ENCODE measurements around the gene ARR3. TPM values are rescaled to one million over a fixed set of nuclear protein-coding genes. Genes with fewer than 3 reads are reported as not detected.

The ARR3 gene
- total RNA-seq, 4 donors from 2014 or later: not detected

- H3K27me3 ChIP-seq: no peaks in the 10 kb centered on the region
- TF ChIP-seq EP300 (IDR thresholded peaks at IDR 0.05): no peak
- TF ChIP-seq POLR2A (IDR thresholded peaks at IDR 0.05): peak in 1 of 2 donors; percentile 12
- TF ChIP-seq, protein P1, sequence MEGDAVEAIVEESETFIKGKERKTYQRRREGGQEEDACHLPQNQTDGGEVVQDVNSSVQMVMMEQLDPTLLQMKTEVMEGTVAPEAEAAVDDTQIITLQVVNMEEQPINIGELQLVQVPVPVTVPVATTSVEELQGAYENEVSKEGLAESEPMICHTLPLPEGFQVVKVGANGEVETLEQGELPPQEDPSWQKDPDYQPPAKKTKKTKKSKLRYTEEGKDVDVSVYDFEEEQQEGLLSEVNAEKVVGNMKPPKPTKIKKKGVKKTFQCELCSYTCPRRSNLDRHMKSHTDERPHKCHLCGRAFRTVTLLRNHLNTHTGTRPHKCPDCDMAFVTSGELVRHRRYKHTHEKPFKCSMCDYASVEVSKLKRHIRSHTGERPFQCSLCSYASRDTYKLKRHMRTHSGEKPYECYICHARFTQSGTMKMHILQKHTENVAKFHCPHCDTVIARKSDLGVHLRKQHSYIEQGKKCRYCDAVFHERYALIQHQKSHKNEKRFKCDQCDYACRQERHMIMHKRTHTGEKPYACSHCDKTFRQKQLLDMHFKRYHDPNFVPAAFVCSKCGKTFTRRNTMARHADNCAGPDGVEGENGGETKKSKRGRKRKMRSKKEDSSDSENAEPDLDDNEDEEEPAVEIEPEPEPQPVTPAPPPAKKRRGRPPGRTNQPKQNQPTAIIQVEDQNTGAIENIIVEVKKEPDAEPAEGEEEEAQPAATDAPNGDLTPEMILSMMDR (IDR thresholded peaks at IDR 0.05): no peak
- TF ChIP-seq POLR2AphosphoS5 (IDR thresholded peaks at IDR 0.05): peak; percentile 48
- H3K27ac ChIP-seq: peak within 1 kb of the TSS; percentile 35 to 76 (median 71)
- peaks cover 0 to 10% (median 0%) of the 10 kb centered on the region in 3 donors for H3K4me1 ChIP-seq
- H3K9me3 ChIP-seq: no peaks in the 10 kb centered on the region
- H3K36me3 ChIP-seq: peaks cover 0 to 28% of the 10 kb centered on the region in 2 donors
- ATAC-seq: peak; percentile 96
- WGBS, 2 donors (ENCODE audit: low coverage in 1 of 2): 0 to 15% methylated on average over 5 to 7 of the region's 62 CpGs
- H3K4me3 ChIP-seq: peak within 1 kb of the TSS; percentile 54 to 55
Observed at GRCh38 chrX:70289793-70290770, 21.9 kb downstream of the ARR3 start, which contains the start of the genes KIF4A and PDZD11. TSS of gene KIF4A (plus strand) at chrX:70290104. CDS start at chrX:70290459, 355 bp downstream. TSS of gene PDZD11 (minus strand) at chrX:70289927. CDS start at chrX:70289341, 586 bp downstream.

- no peak for TF ChIP-seq POLR2A (IDR thresholded peaks at IDR 0.05)
- TF ChIP-seq, protein P1 (IDR thresholded peaks at IDR 0.05): no peak
- no peak for TF ChIP-seq EP300 (IDR thresholded peaks at IDR 0.05)
- no peak for TF ChIP-seq POLR2AphosphoS5 (IDR thresholded peaks at IDR 0.05)
- H3K4me1 ChIP-seq: peaks cover 0 to 10% (median 0%) of the 10 kb centered on the region in 3 donors
- no peaks in the 10 kb centered on the region for H3K9me3 ChIP-seq
- no peaks in the 10 kb centered on the region for H3K27me3 ChIP-seq
- 0% methylated on average over 1 of the region's 1 CpG for whole genome bisulfite sequencing, 2 donors (ENCODE audit: low coverage in 1 of 2)
- peaks cover 0 to 6% of the 10 kb centered on the region in 2 donors for H3K36me3 ChIP-seq
- no peak for ATAC-seq
- no peak overlapping the region for H3K4me3 ChIP-seq
- no peak overlapping the region for H3K27ac ChIP-seq
Observed at GRCh38 chrX:70292788-70293187, 24.7 kb downstream of the ARR3 start.

- no peaks in the 10 kb centered on the region for H3K27me3 ChIP-seq
- H3K27ac ChIP-seq: no peak overlapping the region
- no peak for TF ChIP-seq EP300 (IDR thresholded peaks at IDR 0.05)
- TF ChIP-seq, protein P1 (IDR thresholded peaks at IDR 0.05): no peak
- TF ChIP-seq POLR2AphosphoS5 (IDR thresholded peaks at IDR 0.05): no peak
- TF ChIP-seq POLR2A (IDR thresholded peaks at IDR 0.05): no peak
- H3K9me3 ChIP-seq: no peaks in the 10 kb centered on the region
- 67 to 87% methylated on average over 4 to 5 of the region's 5 CpGs for WGBS, 2 donors (ENCODE audit: low coverage in 1 of 2)
- H3K4me3 ChIP-seq: no peak overlapping the region
- H3K36me3 ChIP-seq: no peaks in the 10 kb centered on the region
- peaks cover 0 to 10% (median 0%) of the 10 kb centered on the region in 3 donors for H3K4me1 ChIP-seq
- no peak for ATAC-seq
Observed at GRCh38 chrX:70293621-70294020, 25.5 kb downstream of the ARR3 start.

DNA sequence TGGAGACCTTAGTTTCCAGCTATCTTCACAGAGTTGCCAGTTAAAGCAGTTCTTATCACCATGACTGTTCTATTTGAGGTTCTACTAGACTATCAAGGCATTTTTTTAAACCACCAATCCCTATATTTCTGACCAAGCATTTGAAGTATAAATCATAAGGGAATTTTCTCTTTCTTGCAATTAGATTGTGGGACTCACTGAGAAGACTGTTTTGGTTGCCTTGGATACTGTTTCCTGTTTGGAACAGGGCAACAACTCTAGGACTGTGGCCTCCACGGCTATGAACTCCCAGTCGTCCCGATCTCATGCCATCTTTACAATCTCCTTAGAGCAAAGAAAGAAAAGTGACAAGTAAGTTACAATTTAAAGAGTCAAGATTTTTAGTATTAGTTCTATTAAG, 33.6 kb downstream of the ARR3 start:
- Histone ChIP-seq H3K9me3 (no peaks in the 10 kb centered on the region), H3K36me3 (no peaks in the 10 kb centered on the region), H3K4me1 (no peaks in the 10 kb centered on the region), H3K27ac (no peak overlapping the region), H3K4me3 (no peak overlapping the region), H3K27me3 (no peaks in the 10 kb centered on the region)
- WGBS, 2 donors (ENCODE audit: low coverage in 1 of 2): 7 to 20% methylated on average over 1 to 3 of the region's 3 CpGs
- ATAC-seq: no peak
- TF ChIP-seq POLR2AphosphoS5 (IDR thresholded peaks at IDR 0.05) (no peak), POLR2A (IDR thresholded peaks at IDR 0.05) (no peak), EP300 (IDR thresholded peaks at IDR 0.05) (no peak)
- TF ChIP-seq, protein P1 (IDR thresholded peaks at IDR 0.05): no peak
